Panc1 (cell line): Measurements from ENCODE around the gene OXCT2. TPM values are rescaled to one million over a fixed set of nuclear protein-coding genes. Genes with fewer than 3 reads are reported as not detected.

Source experiments
- ATAC-seq: fragments of 200-7000 bp; cut with Tn5 transposase; 2 replicates; pipeline ENCODE4 v1.9.1; 2020; ENCODE audit warnings: mild to moderate bottlenecking, moderate library complexity
- BruUV-seq: library from RNA; stranded (reverse); fragments of 400-500 nt; replicated peaks from 2 replicates; lab custom pipeline; 2021; lab: Mats Ljungman, UMichigan
- CTCF ChIA-PET: fragments of 300-600 bp; sonication (Branson Sonifier 250); formaldehyde crosslinking; loops from one replicate; lab custom pipeline; 2022; ENCODE audit warnings: antibody characterized with exemption; lab: Charles Lee
- POLR2A ChIA-PET: fragments of 300-600 bp; sonication (Branson Sonifier 250); formaldehyde crosslinking; loops from one replicate; lab custom pipeline; 2022; ENCODE audit warnings: antibody characterized with exemption; lab: Charles Lee
- DNase-seq: peaks from one replicate; pipeline ENCODE4 v3.0.0-alpha.2; 2010; ENCODE audit warnings: low read depth, low spot score
- H3K27ac ChIP-seq: 2 replicates; pipeline ENCODE4 v1.5.1; 2011; ENCODE audit warnings: mild to moderate bottlenecking, low read length, inconsistent platforms
- H3K27me3 ChIP-seq: fragments of 200-500 bp; sonication (Bioruptor generic); 2 replicates; pipeline ENCODE4 v1.6.0; 2014; ENCODE audit warnings: low read length, inconsistent platforms; ENCODE audit not compliant: control insufficient read depth, insufficient read depth
- H3K36me3 ChIP-seq: fragments of 200-500 bp; sonication (Bioruptor generic); 2 replicates; pipeline ENCODE4 v1.5.1; 2014; ENCODE audit warnings: inconsistent platforms, mild to moderate bottlenecking, low read length, moderate library complexity; ENCODE audit not compliant: control insufficient read depth, insufficient read depth
- H3K4me1 ChIP-seq: 2 replicates; pipeline ENCODE4 v1.5.1; 2011; ENCODE audit warnings: inconsistent platforms, mild to moderate bottlenecking, low read length, moderate library complexity; ENCODE audit not compliant: control insufficient read depth, insufficient read depth
- H3K4me3 ChIP-seq, 2 experiments: 2 replicates each; pipeline ENCODE4 v1.5.1; 2011 to 2012; ENCODE audit warnings: low read depth in 2 of 2, low read length in 2 of 2, mild to moderate bottlenecking in 2 of 2, inconsistent platforms in 1 of 2, moderate library complexity in 1 of 2
- H3K9me3 ChIP-seq: fragments of 200-500 bp; sonication (Bioruptor generic); 2 replicates; pipeline ENCODE4 v1.5.1; 2014; ENCODE audit warnings: low read depth, mild to moderate bottlenecking, inconsistent platforms, low read length, moderate library complexity; ENCODE audit not compliant: control insufficient read depth, insufficient read depth
- CTCF ChIP-seq: fragments of 450-650 bp; IDR thresholded peaks from 2 replicates; pipeline ENCODE4 v1.5.1; 2017; ENCODE audit warnings: mild to moderate bottlenecking
- POLR2AphosphoS5 ChIP-seq: IDR thresholded peaks from 2 replicates; pipeline ENCODE4 v1.6.1; 2012; ENCODE audit warnings: mild to moderate bottlenecking, low read depth, low read length, moderate library complexity
- REST ChIP-seq, 2 experiments: IDR thresholded peaks; 2 replicates each; pipeline ENCODE4 v1.6.1; 2011 to 2012; ENCODE audit warnings: low read depth in 2 of 2, control low read depth in 1 of 2, low read length in 1 of 2, mild to moderate bottlenecking in 1 of 2, moderate library complexity in 1 of 2; ENCODE audit not compliant: insufficient read depth in 1 of 2
- SIN3A ChIP-seq: IDR thresholded peaks from 2 replicates; pipeline ENCODE4 v1.6.1; 2012; ENCODE audit warnings: low read depth, mild to moderate bottlenecking, low read length, moderate library complexity, borderline replicate concordance; ENCODE audit not compliant: insufficient read depth
- TCF7L2 ChIP-seq: IDR thresholded peaks from 2 replicates; pipeline ENCODE4 v1.6.1; 2011; ENCODE audit warnings: mild to moderate bottlenecking, low read depth, low read length, inconsistent platforms
- in situ Hi-C: cut with HindIII; loops from 2 replicates; pipeline ENCODE4 v1.10.0; 2016; ENCODE audit warnings: low sequenced_read_pairs, low pct_unique_long_range_greater_than_20kb
- intact Hi-C: fragments of 100-400 bp; cut with micrococcal nuclease; formaldehyde crosslinking; loops from one replicate; pipeline ENCODE4 v1.10.0; 2022; ENCODE audit not compliant: unreplicated experiment
- total RNA-seq: library from RNA; stranded (reverse); gene quantifications from one replicate; pipeline ENCODE4 v1.2.1, GENCODE V29; 2021; ENCODE audit not compliant: unreplicated experiment

Gene OXCT2
- total RNA-seq, 1 experiment from 2014 or later = 1.9 TPM

GRCh38 chr1:39754906-39755504 is 16.1 kb downstream of the OXCT2 start:
- intact Hi-C loops = no loop called here
- Histone ChIP-seq H3K9me3 (no peaks in the 10 kb centered on the region), H3K27me3 (no peaks in the 10 kb centered on the region), H3K27ac (no peak overlapping the region), H3K36me3 (peaks cover 2% of the 10 kb centered on the region; the same call in 1 of the 2 replicates), H3K4me1 (no peaks in the 10 kb centered on the region), H3K4me3 (no peak overlapping the region)
- BruUV-seq = no TSS peak
- CTCF ChIA-PET = interaction anchor here (1.0 kb wide), 1 partner anchor 54 kb away, joined by 3 read pairs; no protein-coding TSS in a partner anchor
- ATAC-seq (no peak), DNase-seq (no peak)
- POLR2A ChIA-PET = no interaction called here
- TF ChIP-seq SIN3A (no peak), REST (IDR thresholded peaks at IDR 0.05; ENCODE audit: insufficient read depth in 1 of 2, low read depth in 2 of 2, low read length in 1 of 2) (no peak), TCF7L2 (no peak)
- in situ Hi-C loops = no loop called here

- no peaks in the 10 kb centered on the region for H3K9me3 ChIP-seq
- intact Hi-C loops = no loop called here
- no peak overlapping the region for H3K4me3 ChIP-seq
- no peaks in the 10 kb centered on the region for H3K27me3 ChIP-seq
- no peak for TF ChIP-seq CTCF
- no peak for TF ChIP-seq TCF7L2
- no peak for TF ChIP-seq POLR2AphosphoS5
- no peak for TF ChIP-seq SIN3A
- no peak for TF ChIP-seq REST (IDR thresholded peaks at IDR 0.05; ENCODE audit: insufficient read depth in 1 of 2, low read depth in 2 of 2, low read length in 1 of 2)
- H3K4me1 ChIP-seq = no peaks in the 10 kb centered on the region
- ChIA-PET POLR2A (interaction anchor here (0.5 kb wide), 1 partner anchor 168 kb away, joined by 3 read pairs; no protein-coding TSS in a partner anchor), CTCF (no interaction called here)
- peaks cover 2% of the 10 kb centered on the region for H3K36me3 ChIP-seq
- in situ Hi-C loops = no loop called here
- no peak for ATAC-seq
- BruUV-seq = no TSS peak
- DNase-seq = no peak
- H3K27ac ChIP-seq = no peak overlapping the region
Measured at GRCh38 chr1:39754026-39754570, 17.1 kb downstream of the OXCT2 start.
